DMS79 (cell line): ENCODE results near the gene ID3.

Experiments
- DNase-seq: peaks from one replicate; lab custom pipeline; 2025; lab: John Stamatoyannopoulos, UW

ID3 gene

DNA sequence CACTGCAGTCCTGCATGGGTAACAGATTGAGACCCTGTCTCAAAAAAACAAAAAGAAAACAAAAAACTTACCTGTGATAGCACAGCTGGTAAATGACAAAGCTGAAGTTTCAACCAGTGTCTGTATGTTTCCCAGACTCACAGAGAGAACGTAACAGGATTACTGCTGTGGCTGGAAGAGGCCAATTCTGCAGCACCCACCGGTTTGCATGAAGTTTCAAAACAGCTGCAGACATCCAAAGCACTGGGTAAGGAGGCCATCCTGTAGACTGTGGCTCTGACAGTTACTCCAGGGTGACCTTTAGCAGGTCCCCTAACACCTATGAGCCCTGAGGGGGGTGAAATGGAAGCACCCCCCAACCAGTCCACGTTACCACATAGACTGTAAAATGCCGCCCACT lies 7.5 kb downstream of the ID3 start:
- DNase-seq: no peak

DNA sequence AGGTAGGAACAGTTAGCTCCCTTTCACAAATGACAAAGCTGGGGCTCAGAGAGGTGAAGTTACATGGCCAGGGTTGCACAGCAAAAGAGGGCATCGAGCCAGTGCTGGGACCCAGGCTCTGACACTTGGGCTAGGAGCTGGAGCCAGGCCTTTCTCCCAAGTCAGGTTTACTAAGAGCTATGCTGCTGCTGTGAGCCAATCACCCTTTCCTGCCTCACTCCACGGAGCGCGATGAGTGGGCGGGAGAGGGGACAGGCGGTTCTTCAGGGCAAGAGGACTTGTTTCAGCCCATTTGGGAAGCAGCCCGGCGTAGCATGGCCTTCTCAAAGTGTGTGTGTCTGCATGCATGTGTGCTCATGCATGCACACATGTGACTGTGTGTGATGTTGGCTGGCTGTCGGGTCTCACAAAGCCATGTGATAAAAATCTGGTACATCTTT lies 10.6 kb downstream of the ID3 start:
- peak; percentile 94 for DNase-seq

DNA sequence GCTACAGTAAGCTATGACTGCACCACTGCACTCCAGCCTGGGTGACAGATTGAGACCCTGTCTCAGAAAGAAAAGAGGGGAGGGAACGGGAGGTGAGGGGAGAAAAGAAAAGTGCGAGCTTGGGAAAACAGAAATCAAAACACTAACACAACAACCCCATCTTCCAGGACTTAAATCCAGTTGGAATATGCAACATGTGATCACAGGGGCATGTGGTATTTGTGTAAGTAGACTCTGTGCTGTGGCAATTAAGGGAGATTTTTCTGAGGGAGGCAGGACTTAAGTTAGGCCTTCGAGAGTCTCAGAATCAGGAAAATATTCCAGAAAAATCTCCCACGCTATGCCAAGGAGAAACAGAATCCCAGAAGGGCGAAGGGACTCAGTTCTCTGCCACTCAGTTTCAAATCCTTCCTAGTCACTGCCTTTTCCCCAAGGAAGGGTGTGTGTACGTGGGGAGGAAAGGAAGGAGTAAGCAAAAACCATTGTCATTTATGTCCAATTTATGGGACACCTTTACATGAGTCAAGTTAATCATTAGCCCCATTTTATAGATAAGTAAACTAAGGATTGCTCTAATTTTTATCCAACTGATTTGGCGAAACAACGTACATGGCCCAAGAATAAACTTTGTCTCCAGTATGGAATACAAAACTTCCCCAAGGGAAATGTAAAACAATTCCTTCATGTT lies 12.3 kb downstream of the ID3 start:
- DNase-seq: no peak

DNA sequence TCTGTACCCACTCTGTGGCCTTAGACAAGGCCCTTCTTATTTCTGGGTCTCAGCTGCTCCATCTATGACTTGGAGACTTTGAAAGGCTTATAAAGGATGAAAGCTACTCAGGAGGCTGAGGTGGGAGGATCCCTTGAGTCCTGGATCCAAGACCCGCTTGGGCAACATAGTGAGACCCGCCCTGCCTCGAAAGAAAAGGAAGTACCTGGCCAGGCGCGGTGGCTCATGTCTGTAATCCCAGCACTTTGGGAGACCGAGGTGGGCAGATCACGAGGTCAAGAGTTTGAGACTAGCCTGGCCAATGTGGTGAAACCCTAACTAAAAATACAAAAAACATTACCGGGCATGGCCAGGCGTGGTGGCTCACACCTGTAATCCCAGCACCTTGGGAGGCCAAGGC lies 13.4 kb downstream of the ID3 start:
- no peak for DNase-seq

DNA sequence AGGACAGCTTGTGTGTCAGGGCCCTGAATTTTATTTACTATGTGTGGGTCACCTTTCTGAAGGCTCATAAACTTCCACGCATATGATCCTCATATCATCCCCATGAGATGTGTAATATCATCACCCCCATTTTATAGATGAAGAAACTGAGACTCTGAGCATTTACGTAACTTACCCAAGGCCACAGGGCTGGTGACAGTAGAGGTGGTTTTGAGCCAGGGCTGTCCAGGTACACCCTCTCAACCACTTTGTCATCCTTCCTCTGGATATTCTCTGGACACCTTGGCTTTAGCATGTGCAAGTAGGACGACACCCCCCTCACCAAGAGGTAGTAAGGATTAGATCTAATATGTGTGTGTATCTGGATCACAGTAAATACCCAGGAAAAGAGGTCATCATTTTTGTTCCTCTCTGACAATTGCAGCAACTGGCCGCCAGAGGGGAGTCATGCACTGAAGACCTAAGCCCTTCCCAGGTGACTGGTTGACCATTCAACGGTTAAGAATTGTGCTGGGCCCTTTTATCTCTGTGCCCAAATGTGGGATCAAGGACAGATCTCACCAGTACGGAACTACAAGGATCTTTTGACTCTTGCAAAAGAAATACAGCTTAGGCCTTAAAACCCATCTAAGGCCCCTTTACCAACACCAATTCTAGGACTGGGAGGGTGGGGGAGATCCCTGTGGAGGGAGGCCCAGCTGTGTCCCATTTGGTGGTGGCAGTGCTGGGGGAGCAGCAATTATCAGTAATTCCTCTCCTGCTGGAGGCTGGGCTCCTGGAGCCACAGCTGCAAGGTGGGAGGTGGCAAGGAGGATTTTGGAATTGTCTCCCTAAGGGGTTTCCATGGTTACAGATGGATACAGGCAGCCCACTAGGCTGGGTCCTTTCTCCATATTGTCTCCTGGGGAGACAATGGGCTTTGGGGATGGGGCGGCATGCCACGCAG lies 14.6 kb downstream of the ID3 start:
- peak; percentile 72 for DNase-seq

DNA sequence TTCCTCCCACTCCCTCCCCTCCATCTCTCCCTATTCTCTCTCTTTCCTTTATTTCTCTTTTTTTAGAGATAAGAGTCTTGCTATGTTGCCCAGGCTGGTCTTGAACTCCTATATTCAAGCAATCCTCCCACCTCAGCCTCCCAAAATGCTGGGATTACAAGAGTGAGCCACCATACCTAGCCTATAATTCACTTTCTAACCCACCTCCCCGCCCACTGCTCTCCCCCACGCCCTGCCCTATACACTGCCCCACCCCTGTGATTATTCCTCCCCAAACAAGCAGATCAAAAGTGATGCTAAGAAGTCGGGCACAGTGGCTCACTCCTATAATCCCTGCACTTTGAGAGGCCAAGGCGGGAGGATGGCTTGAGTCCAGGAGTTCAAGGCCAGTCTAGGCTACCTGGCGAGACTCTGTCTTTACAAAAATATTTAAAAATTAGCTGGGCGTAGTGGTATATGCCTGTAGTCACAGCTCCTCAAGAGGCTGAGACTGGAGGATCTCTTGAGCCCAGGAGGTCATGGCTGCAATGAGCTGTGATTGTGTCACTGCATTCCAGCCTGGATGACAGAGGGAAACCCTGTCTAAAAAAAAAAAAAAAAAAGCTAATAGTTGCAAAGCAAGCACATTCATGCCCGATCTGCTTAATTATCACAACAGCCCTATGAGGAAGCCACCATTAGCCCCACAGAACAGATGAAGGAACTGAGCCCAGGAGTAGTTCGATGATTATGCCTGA lies 15.4 kb downstream of the ID3 start:
- no peak for DNase-seq

DNA sequence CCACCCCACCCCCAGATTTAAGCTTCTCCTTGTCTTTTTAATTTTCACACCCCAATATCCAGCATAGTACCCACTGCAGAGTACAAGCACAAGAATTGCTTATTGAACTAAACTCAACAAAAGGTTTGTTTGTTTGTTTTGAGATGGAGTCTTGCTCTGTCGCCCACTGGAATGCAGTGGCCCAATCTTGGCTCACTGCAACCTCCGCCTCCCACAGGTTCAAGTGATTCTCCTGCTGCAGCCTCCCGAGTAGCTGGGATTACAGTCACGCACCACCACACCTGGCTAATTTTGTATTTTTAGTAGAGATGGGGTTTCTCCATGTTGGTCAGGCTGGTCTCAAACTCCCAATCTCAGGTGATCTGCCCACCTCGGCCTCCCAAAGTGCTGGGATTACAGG lies 16.4 kb downstream of the ID3 start:
- DNase-seq: peak; percentile 43

DNA sequence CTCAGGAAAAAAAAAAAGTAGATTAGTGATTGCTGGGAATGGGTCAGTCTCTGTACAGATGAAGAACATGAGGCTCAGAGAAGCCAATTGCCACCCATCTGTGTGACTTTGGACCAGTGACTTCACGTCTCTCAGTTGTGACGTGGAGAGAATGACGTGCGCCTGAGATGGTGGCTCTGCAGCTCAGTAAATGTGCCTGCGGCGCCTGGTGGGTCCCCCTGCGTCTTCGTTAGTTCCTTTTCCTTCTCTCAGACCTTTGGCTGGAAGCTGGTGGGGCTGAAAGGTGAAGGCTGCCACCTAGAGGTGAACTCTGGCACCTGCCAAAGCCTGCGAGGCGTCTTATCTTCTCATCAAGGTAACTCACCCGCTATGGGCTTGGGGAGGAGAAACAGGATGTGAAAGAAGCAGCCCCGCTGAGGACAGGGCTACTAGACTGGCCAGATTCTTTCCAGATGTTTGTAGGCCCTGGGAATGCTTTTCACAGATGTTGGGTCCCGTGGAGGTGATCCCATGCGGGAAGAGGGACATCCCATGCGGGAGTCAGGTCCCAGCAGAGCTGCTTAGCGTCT lies 19.5 kb downstream of the ID3 start:
- DNase-seq: peak; percentile 96

DNA sequence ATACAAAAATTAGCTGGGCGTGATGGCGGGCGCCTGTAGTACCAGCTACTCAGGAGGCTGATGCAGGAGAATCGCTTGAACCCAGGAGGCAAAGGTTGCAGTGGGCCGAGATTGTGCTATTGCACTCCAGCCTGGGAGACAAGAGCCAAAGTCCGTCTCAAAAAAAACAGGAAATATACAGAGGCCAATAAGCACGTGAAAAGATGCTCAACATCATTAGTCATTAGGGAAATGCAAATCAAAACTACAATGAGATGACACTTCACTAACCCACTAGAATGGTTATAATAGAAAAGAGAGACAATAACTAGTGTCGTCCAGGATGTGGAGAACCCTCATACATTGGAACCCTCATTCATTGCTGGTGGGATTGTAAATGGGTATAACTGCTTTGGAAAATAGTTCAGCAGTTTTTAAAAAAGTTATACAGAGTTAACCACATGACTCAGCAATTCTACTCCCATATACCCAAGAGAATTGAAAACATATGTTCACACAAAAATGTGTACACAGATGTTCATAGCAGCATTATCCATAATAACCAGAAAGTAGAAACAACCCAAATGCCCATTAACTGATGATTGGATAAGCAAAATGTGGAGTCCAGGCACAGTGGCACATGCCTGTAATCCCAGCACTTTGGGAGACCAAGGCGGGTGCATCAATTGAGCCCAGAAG lies 21.9 kb downstream of the ID3 start:
- DNase-seq: no peak

DNA sequence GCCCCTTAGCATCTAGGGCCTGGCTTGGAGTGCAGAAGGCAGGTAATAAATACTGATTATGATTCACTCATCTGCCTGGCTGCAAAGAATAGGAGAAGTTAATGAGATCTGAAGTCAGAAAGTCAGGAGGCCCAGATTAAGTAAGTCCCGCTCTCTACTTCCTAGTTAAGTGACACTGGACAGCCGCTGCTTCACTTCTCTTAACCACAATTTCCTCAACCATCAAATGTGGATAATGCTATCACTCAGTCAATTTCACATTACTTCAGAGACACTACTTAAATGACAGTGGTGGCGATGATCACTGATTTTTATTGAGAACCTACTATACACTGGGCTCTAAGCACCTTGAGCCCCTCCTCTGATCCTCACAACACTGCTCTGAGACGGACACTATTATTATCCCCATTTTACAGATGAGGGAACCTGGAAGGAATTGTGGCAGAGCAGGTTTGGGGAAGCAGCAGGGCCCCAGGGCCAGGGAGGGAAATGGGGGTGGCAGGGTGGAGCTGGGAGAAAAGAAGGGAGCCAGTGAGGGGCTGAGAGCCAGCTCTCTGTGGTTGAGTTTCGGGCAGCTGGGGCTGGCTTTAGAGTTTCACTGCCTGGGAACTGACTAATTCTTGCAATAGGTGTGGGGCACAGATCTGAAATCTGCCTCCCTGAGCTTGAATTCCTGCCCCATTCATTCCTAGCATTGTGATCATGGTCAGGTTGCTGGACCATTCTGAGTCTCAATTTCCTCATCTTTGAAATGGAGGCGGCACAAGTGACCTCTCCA lies 25.9 kb downstream of the ID3 start:
- no peak for DNase-seq

DNA sequence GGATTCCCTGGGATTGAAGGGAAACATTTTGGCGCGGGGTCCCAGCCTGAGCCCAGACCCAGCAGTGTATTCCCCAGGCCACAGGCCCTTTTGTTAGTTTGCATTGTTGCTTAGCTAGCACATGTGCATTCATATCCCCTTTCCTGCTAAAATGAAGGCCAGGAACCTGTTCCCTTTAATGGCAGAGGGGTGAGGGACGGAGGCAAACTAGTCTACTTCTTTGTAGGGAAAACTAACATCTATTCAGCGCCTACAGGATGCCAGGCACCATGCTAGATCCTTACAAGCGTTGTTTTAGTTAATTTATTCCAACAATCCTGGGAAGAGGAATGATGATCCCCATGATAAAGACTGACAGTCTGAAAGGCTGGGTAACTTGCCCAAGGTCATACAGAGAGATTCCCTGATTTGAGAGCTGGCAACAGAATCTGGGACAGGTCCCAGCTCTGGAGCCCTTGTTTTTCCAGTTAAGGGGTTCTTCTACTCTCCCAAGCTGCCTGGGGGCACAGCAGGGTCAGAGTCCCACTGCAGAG lies 27.7 kb downstream of the ID3 start:
- no peak for DNase-seq

DNA sequence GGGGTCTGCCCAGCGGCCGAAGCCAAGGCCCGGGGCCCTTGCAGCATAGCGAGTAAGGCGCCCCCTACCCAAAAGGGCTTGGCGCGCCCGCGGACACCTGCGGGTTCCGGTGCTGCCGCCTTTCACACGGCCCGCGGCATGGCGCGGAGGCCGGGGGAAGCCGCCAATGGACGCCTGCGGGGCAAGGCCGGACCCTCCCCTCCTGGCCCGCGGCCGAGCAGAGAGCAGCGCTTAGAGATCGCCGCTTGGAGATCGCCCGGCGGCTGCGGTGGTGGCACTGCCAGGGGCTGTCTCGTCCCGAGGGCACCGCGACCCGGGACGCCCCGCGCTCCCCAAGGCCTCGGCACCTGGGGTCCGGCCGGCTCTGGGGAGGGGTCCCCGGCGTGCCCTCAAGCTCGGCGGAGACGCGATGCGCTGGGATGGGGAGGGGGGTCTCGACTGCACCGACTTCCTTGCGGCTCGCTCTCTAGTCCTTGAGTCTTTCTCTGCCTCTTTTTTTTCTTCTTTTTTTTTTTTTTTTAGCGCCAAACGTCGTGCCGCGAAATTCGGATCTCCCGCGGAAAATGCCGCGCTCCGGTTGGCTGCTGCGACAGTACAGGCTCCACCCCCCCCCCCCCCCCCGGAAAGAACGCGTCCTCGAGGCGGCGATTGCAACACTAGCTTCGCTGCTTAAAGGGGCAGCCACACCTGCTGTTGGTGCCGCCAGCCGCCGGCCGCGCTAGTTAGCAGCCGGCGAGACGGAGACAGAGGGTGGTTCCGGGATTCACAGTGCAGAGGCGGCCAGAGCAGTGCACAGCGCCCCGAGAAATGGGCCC lies 28.3 kb downstream of the ID3 start, which contains the start of gene E2F2:
E2F2 (minus strand) TSS at position 487 of the 815 bp plus-strand sequence; CDS start at position 47, 440 bp downstream.
- DNase-seq: peak; percentile 87

DNA sequence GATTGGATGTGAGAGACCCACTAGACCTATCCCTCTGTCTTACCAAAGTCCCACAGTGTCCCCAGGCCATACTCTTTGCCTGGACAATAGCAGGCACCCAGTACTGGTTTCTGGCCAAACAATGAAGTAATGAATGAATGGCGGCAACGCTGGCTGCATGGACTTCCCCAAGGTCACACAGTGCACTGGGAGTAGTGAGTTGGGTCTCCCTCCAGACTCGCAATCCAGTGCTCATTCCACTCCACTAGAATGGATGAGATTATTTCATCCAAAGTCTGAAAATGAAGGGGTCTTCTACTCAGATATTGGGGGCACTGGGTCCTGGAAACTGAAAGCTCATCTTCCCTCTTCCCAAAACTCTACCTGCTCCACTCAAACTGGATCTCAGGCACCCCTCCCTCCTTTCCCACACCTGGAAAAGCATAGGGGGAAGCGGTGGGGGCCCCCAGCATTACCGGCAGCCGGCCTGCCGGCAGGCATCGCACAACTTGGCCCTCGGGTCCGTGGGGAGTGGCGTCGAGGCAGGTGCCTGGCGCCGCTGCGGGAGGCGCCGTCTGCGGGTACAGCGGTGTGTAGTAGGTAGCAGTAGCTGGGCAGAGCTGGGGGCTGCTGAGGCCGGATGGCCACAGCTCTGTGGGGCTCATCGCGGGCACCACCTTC lies 29.1 kb downstream of the ID3 start:
- no peak for DNase-seq

DNA sequence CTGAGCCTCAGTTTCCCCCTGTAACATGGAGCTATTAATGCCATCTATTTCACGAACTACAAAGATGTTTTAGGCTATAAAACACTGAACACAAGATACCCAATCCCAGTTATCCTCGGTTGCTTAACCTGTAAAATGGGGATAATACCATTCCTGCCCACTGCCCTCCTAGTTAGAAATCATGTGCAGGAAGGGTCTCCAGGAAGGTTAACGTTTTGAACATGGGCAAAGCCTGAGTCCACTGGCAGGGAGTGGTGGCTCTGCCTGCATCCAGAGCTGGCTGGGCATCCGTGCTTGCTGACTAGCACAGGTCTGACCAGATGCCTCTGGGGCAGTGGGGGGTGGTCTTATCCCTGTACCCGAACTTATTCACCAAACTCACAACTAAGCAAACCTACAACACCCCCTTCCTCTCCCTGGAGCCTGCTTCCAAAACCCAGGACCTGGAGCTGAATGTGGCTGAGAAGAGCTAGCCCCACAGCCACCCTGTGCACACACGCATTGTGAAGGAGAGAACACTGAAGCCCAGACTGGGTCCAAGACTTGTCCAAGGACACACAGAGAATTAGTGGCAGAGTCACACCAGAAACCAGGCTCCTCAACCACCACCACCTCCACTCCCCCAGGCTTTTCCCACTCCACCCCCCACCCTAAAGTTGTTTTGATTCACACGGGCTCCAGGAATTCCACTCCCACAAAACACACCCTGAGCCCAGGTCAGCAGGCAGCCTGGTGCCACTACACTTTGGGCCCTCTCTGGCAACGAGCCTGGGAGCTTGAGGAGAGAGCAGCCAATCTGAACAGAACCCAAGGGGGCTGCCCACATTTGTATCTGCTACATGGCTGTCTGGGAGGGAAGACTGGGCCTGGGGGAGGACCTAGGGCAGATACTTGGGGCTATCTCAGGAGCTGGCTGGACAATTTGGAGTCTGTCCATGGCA lies 29.9 kb downstream of the ID3 start:
- DNase-seq: peak; percentile 46

DNA sequence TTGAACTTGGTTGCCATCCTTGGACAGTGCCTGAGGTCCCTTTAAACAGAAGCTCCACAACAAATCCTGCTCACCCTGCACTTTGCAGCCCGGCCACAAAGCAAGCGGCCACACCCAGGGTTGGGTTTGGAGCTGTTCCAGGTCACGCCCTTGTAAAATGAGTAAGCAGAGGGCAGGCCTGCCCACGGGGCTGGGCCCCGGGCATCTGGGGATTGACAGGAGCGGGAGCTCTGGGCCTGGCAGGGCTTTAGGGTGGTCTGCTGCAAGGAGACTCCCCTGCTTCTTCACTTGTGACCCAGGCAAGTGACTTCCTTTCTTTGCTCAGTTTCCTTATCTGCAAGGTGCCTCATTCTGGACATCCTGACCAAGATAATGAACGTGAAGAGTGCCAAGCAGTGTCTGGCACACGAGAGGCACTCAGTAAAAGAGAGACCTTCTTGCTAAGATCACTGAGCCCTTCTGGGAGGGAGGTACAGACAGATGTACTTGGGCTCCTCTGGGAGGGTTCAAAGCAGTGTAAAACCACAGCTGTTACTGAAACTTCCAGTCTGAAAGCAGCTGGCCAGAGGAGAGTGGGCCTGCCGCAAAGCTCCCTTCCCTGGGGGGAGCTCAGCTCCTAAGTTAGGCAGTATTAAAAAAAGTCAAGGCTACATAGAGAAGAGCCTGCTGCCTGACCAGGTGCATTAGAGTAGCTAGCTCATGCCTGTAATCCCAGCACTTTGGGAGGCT lies 30.9 kb downstream of the ID3 start:
- DNase-seq: peak; percentile 90

DNA sequence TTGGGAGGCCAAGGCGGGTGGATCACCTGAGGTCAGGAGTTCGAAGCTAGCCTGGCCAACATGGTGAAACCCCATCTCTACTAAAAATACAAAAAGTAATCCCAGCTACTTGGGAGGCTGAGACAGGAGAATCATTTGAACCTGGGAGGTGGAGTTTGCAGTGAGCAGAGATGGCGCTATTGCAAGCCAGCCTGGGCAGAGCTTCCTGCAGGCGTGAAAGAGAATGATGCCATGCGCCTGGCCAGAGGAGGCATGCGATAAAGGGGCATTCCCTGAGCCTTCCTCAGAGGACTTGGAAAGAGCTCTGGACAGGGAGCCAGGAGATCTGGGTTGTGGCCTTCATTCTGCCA lies 31.4 kb downstream of the ID3 start:
- DNase-seq: no peak

DNA sequence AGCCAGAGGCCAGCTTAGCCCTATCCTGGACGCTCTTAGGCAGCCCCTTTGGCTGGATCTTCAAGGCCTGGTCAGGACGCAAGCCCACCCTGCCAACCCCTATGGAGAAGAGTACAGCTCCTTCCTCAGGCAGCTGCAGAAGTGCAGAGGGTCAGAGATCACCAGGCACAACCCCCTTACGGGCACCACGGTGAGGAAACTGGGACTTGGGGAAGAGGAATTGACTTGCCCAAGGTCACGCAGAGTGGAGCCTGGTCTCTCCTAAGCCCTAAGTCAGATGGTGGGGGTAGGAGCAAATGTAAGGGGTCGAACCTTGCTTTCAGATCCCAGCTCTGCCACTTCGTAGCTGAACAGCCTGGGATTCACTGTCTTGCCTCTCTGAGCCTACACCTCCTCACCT lies 31.9 kb downstream of the ID3 start:
- no peak for DNase-seq
